ENCODE data around the gene PARD3. TPM values are rescaled to one million over a fixed set of nuclear protein-coding genes. Genes with fewer than 3 reads are reported as not detected.

PARD3 gene
- total and polyA plus RNA-seq, 7 donors, result 20.2 to 84.4 (median 53.4) TPM

DNA sequence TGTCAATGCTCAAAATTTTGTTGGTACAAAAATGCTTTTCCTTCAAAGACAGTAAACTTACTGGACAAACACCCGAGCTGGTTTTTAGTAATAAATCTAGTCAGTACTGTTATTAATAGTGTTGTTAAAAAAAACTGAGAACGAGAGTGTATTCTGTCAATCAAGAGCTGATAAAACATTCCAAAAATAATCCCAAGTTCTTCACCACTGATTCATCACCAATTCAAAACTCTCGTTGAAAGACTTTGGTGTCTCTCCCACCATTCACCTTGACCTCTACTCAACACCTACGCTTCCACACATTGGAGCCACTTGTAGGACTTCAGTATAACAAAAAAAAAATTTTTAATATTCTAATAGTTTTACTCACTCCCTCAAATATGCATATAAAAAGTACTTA, 279.2 kb downstream of the PARD3 start:
- DNase-seq (no peak), ATAC-seq (peak in 3 of 4 donors; percentile 48 to 62 (median 59))
- H3K4me1 ChIP-seq, result peaks cover 10% of the 10 kb centered on the region
- H3K27ac ChIP-seq, result no peak overlapping the region
- TF ChIP-seq, protein P1, sequence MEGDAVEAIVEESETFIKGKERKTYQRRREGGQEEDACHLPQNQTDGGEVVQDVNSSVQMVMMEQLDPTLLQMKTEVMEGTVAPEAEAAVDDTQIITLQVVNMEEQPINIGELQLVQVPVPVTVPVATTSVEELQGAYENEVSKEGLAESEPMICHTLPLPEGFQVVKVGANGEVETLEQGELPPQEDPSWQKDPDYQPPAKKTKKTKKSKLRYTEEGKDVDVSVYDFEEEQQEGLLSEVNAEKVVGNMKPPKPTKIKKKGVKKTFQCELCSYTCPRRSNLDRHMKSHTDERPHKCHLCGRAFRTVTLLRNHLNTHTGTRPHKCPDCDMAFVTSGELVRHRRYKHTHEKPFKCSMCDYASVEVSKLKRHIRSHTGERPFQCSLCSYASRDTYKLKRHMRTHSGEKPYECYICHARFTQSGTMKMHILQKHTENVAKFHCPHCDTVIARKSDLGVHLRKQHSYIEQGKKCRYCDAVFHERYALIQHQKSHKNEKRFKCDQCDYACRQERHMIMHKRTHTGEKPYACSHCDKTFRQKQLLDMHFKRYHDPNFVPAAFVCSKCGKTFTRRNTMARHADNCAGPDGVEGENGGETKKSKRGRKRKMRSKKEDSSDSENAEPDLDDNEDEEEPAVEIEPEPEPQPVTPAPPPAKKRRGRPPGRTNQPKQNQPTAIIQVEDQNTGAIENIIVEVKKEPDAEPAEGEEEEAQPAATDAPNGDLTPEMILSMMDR (IDR thresholded peaks at IDR 0.05), result no peak
- intact Hi-C loops (cut with DNase I), result no loop called here
- H3K27me3 ChIP-seq (ENCODE audit: insufficient read depth in 3 of 3, low read length in 2 of 3), result no peaks in the 10 kb centered on the region
- no peaks in the 10 kb centered on the region for H3K9me3 ChIP-seq
- H3K4me3 ChIP-seq, result no peak overlapping the region
- WGBS, 3 donors, result 43 to 59% (median 43%) methylated on average over 4 of the region's 4 CpGs
- H3K36me3 ChIP-seq (ENCODE audit: insufficient read depth in 1 of 2, low read depth in 1 of 2), result no peaks in the 10 kb centered on the region

DNA sequence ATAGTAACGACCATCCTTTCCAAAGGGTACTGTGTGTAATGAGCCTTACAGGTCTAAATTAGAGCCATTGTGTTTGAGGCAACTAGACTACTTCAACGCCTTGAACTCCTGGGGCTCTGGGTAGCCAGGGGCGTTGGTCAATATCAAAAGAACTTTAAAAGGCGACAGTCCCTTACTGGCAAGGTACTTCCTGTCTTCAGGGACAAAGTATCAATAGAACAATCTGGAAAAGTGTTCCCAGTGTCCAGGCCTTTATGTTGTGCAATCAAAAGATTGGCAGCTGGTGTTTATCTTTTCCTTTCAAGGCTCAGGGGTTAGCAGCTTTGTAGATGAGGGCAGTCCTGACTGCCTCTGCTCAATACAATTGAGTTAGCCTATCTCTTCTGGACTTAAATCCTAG, 284.3 kb downstream of the PARD3 start:
- Histone ChIP-seq H3K27me3 (ENCODE audit: insufficient read depth in 3 of 3, low read length in 2 of 3) (no peaks in the 10 kb centered on the region), H3K4me3 (no peak overlapping the region), H3K4me1 (peaks cover 27% of the 10 kb centered on the region), H3K9me3 (no peaks in the 10 kb centered on the region), H3K36me3 (ENCODE audit: insufficient read depth in 1 of 2, low read depth in 1 of 2) (no peaks in the 10 kb centered on the region), H3K27ac (no peak overlapping the region)
- intact Hi-C loops (cut with DNase I), result no loop called here
- TF ChIP-seq, protein P1 (IDR thresholded peaks at IDR 0.05), result no peak
- no peak for DNase-seq
- no peak for ATAC-seq
- 89 to 97% (median 93%) methylated on average over 4 of the region's 4 CpGs for WGBS, 3 donors

DNA sequence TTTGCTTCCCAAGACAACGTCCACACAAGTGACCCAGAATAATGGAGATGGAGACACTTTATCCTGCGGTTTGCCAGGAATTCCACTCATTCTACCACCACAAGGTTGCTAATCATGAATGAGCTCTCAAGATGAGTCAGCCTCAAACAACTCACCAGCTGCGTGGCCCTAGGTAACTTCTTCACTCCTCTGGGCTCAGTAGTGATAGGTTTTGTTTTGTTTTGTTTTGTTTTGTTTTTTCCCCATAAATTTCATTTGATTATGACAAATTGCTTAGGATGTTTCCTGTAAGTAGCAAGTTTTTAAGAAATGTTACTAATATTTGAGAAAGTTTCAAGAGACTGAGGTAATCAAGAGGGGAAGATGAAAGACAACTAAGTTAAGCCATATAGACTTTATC, 286.8 kb downstream of the PARD3 start:
- intact Hi-C loops (cut with DNase I), result loop anchor here (5.0 to 10.0 kb wide), 2 partner anchors 106 to 109 kb away; no protein-coding TSS in a partner anchor
- TF ChIP-seq, protein P1 (IDR thresholded peaks at IDR 0.05), result no peak
- Histone ChIP-seq H3K4me1 (peaks cover 27% of the 10 kb centered on the region), H3K9me3 (no peaks in the 10 kb centered on the region), H3K36me3 (ENCODE audit: insufficient read depth in 1 of 2, low read depth in 1 of 2) (no peaks in the 10 kb centered on the region), H3K4me3 (no peak overlapping the region), H3K27me3 (ENCODE audit: insufficient read depth in 3 of 3, low read length in 2 of 3) (no peaks in the 10 kb centered on the region), H3K27ac (no peak overlapping the region)
- 39 to 51% (median 47%) methylated on average over 3 of the region's 3 CpGs for WGBS, 3 donors
- DNase-seq, result peak in 1 of 2 donors; percentile 21
- peak; percentile 54 to 92 (median 82) for ATAC-seq

DNA sequence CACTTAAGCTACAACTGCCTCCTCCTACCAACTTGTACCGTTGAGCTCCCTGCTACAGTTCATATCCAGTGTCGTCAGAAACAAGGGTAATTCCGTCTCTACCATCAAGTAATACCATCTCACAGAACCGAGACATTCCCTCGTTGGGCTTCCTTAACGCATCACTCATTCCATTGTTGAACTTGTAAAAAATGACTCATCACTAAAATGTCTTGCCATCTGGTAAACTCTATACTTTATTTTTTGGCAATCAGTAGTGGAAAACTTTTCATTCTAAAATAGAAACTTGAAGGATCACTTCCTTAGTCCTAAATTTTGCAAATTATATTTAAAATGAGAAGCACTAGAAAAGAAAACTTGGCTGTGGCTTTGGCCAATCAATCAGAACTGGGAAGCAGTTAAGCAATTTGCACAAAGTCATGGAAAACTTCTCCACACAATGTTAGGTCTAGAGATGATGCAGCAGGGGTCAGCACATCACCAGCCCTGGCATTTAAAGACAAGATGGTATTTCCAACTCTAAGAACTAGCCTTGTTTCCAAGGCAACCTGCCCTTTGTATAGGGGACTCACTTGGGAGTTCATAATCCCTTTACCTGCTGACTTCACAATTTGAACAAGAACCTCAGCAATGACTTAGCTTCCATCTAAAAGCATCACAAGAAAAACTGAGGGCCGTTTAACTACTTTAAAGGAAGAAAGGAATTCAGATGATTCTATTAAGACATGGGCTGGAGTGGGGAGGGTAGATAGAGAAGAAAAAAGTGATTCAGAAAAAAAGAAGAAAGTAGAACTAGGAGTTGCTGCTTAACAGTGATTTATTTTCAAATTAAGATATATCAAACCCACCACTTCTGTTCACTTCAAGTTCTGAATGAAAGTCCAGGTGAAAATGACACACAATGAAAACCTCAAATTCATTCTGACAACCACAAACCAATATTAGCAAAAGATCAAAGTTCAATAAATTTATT, 288.1 kb downstream of the PARD3 start:
- no peak for DNase-seq
- no peaks in the 10 kb centered on the region for H3K27me3 ChIP-seq (ENCODE audit: insufficient read depth in 3 of 3, low read length in 2 of 3)
- H3K4me3 ChIP-seq, result no peak overlapping the region
- no peaks in the 10 kb centered on the region for H3K36me3 ChIP-seq (ENCODE audit: insufficient read depth in 1 of 2, low read depth in 1 of 2)
- peaks cover 27% of the 10 kb centered on the region for H3K4me1 ChIP-seq
- H3K9me3 ChIP-seq, result no peaks in the 10 kb centered on the region
- TF ChIP-seq, protein P1 (IDR thresholded peaks at IDR 0.05), result no peak
- WGBS, 3 donors, result 49 to 55% (median 51%) methylated on average over 7 of the region's 7 CpGs
- intact Hi-C loops (cut with DNase I), result loop anchor here (5.0 to 10.0 kb wide), 2 partner anchors 108 to 110 kb away; no protein-coding TSS in a partner anchor
- ATAC-seq, result peak in 3 of 4 donors; percentile 15 to 50 (median 34)
- H3K27ac ChIP-seq, result peak overlapping the region; percentile 46
